Testis (tissue), 2 donors: ENCODE measurements around the gene KCNN3.

Source experiments
- POLR2A ChIP-seq: fragments of 450-650 bp; IDR thresholded peaks from one replicate; pipeline ENCODE4 v1.6.1; 2017; ENCODE audit warnings: antibody characterized with exemption, mild to moderate bottlenecking, moderate library complexity
- TF ChIP-seq, protein P1 (sequence below), 3 experiments: fragments of 450-650 bp in 2 of 3; fragments of 200-600 bp in 1 of 3; sonication (generic) in 1 of 3; IDR thresholded peaks; one replicate each; pipeline ENCODE4 v1.5.1; 2016 to 2019; ENCODE audit warnings: antibody characterized with exemption in 3 of 3, mild to moderate bottlenecking in 2 of 3, moderate library complexity in 1 of 3

DNA sequence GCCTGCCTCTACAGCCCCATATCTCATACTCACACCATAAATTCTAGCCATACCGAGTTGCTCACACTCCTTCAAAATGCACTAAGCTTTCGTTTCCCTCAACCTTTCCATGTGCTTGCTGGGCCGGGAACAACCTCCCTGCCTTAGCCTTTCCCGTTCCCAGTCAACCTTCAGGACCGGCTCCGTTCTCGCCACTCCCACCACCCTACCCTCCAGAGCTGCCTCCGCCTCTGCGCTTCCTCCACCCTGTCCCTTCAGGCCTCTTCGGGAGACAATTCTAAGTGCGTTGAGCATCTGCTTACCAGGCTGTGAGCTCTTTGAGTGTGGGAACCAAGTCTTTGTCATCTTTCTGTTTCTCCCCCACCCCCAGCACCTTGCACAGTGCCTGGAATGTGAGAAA lies 31.6 kb downstream of the KCNN3 start:
- TF ChIP-seq, protein P1, sequence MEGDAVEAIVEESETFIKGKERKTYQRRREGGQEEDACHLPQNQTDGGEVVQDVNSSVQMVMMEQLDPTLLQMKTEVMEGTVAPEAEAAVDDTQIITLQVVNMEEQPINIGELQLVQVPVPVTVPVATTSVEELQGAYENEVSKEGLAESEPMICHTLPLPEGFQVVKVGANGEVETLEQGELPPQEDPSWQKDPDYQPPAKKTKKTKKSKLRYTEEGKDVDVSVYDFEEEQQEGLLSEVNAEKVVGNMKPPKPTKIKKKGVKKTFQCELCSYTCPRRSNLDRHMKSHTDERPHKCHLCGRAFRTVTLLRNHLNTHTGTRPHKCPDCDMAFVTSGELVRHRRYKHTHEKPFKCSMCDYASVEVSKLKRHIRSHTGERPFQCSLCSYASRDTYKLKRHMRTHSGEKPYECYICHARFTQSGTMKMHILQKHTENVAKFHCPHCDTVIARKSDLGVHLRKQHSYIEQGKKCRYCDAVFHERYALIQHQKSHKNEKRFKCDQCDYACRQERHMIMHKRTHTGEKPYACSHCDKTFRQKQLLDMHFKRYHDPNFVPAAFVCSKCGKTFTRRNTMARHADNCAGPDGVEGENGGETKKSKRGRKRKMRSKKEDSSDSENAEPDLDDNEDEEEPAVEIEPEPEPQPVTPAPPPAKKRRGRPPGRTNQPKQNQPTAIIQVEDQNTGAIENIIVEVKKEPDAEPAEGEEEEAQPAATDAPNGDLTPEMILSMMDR (IDR thresholded peaks at IDR 0.05) = no peak
- no peak for TF ChIP-seq POLR2A
